Prostate gland (tissue), 2 donors: ENCODE results near the gene DUOX1. TPM values are rescaled to one million over a fixed set of nuclear protein-coding genes. Genes with fewer than 3 reads are reported as not detected.
"Not testable (repeated sequence)": the region's sequence is repeated elsewhere in the genome, so short reads cannot be mapped to it uniquely, and the experiment has no call there.

Source experiments
- DNase-seq: peaks from one replicate; pipeline ENCODE4 v3.0.0-alpha.2; 2019; ENCODE audit warnings: low spot score
- H3K27ac ChIP-seq, 2 donors: fragments of 200-600 bp; sonication (generic); 2 replicates each; pipeline ENCODE4 v1.5.1; 2017 to 2019
- H3K27me3 ChIP-seq: fragments of 200-600 bp; sonication (generic); replicated peaks from 2 replicates; pipeline ENCODE4 v1.5.1; 2019; ENCODE audit not compliant: insufficient read depth
- H3K36me3 ChIP-seq, 2 donors: fragments of 200-600 bp; sonication (generic); 1 replicate in 1 of 2; 2 replicates in 1 of 2; pipeline versions ENCODE4 v1.5.1 to v1.8.1; 2017 to 2019
- H3K4me1 ChIP-seq: fragments of 200-600 bp; sonication (generic); replicated peaks from 2 replicates; pipeline ENCODE4 v1.5.1; 2019
- H3K4me3 ChIP-seq, 2 donors: fragments of 200-600 bp; sonication (generic); 2 replicates each; pipeline ENCODE4 v1.5.1; 2017 to 2019
- H3K9me3 ChIP-seq: fragments of 200-600 bp; sonication (generic); 2 replicates; pipeline ENCODE4 v1.5.1; 2017
- CTCF ChIP-seq, 4 experiments: fragments of 200-600 bp in 2 of 4; fragments of 450-650 bp in 2 of 4; sonication (generic) in 2 of 4; IDR thresholded peaks; 1 replicate in 3 of 4; 2 replicates in 1 of 4; pipeline ENCODE4 v1.5.1; 2016 to 2019; ENCODE audit warnings: antibody characterized with exemption in 4 of 4, mild to moderate bottlenecking in 2 of 4, moderate library complexity in 2 of 4
- POLR2A ChIP-seq: fragments of 450-650 bp; IDR thresholded peaks from one replicate; pipeline ENCODE4 v1.6.1; 2016; ENCODE audit warnings: antibody characterized with exemption, mild to moderate bottlenecking
- POLR2AphosphoS5 ChIP-seq: sonication (generic); formaldehyde crosslinking; IDR thresholded peaks from one replicate; pipeline ENCODE4 v1.6.1; 2017; ENCODE audit warnings: antibody characterized with exemption
- WGBS: methylation state at CpG from one replicate; pipeline ENCODE4 v1.1.5; 2018; 5-methylcytosine and 5-hydroxymethylcytosine counted together
- intact Hi-C: fragments of 100-400 bp; cut with DNase I; formaldehyde crosslinking; loops from one replicate; pipeline ENCODE4 v1.14.2; 2022
- total RNA-seq, 2 donors: library from RNA; depleted of rRNA; stranded (reverse); fragments of >200 nt; gene quantifications; one replicate each; pipeline ENCODE4 v1.1.0, GENCODE V29; 2016

DUOX1 gene
- total RNA-seq, 2 donors from 2014 or later = 18.4 to 32.1 TPM

- TF ChIP-seq CTCF (IDR thresholded peaks at IDR 0.05) = no peak
- no peak for TF ChIP-seq POLR2AphosphoS5
- TF ChIP-seq POLR2A = no peak
- Histone ChIP-seq H3K9me3 (no peaks in the 10 kb centered on the region), H3K4me3 (no peak overlapping the region), H3K27ac (no peak overlapping the region), H3K36me3 (no peaks in the 10 kb centered on the region), H3K4me1 (no peaks in the 10 kb centered on the region), H3K27me3 (no peaks in the 10 kb centered on the region)
- intact Hi-C loops = no loop called here
- WGBS = 88% methylated on average over 23 of the region's 23 CpGs
- DNase-seq = no peak
Measured at GRCh38 chr15:45099549-45100165, 30.1 kb upstream of the DUOX1 start.

- no peak for DNase-seq
- 68% methylated on average over 7 of the region's 7 CpGs for WGBS
- Histone ChIP-seq H3K9me3 (no peaks in the 10 kb centered on the region), H3K4me3 (no peak overlapping the region), H3K36me3 (no peaks in the 10 kb centered on the region), H3K4me1 (no peaks in the 10 kb centered on the region), H3K27me3 (no peaks in the 10 kb centered on the region), H3K27ac (no peak overlapping the region)
- intact Hi-C loops = no loop called here
- TF ChIP-seq POLR2AphosphoS5 (no peak), POLR2A (no peak), CTCF (IDR thresholded peaks at IDR 0.05) (no peak)
Measured at GRCh38 chr15:45100884-45101625, 28.7 kb upstream of the DUOX1 start.

- no peaks in the 10 kb centered on the region for H3K36me3 ChIP-seq
- no peak for DNase-seq
- intact Hi-C loops = no loop called here
- H3K9me3 ChIP-seq = no peaks in the 10 kb centered on the region
- no peak overlapping the region for H3K27ac ChIP-seq
- H3K27me3 ChIP-seq = no peaks in the 10 kb centered on the region
- WGBS = 89% methylated on average over 12 of the region's 12 CpGs
- H3K4me3 ChIP-seq = no peak overlapping the region
- no peaks in the 10 kb centered on the region for H3K4me1 ChIP-seq
- TF ChIP-seq POLR2AphosphoS5 (no peak), CTCF (IDR thresholded peaks at IDR 0.05) (no peak), POLR2A (no peak)
Measured at GRCh38 chr15:45101749-45102148, 28.0 kb upstream of the DUOX1 start.

- Histone ChIP-seq H3K27ac (no peak overlapping the region), H3K9me3 (no peaks in the 10 kb centered on the region), H3K4me3 (no peak overlapping the region), H3K36me3 (no peaks in the 10 kb centered on the region), H3K27me3 (no peaks in the 10 kb centered on the region), H3K4me1 (no peaks in the 10 kb centered on the region)
- intact Hi-C loops = no loop called here
- WGBS = 84% methylated on average over 6 of the region's 6 CpGs
- TF ChIP-seq CTCF (IDR thresholded peaks at IDR 0.05) = no peak
- TF ChIP-seq POLR2AphosphoS5 = no peak
- no peak for TF ChIP-seq POLR2A
- DNase-seq = no peak
Measured at GRCh38 chr15:45102226-45102625, 27.6 kb upstream of the DUOX1 start.

GRCh38 chr15:45104170-45104569 is 25.6 kb upstream of the DUOX1 start:
- intact Hi-C loops, DNase-seq, H3K9me3 ChIP-seq, H3K4me3 ChIP-seq, H3K4me1 ChIP-seq, H3K27ac ChIP-seq, H3K27me3 ChIP-seq, H3K36me3 ChIP-seq: not testable (repeated sequence)
- whole genome bisulfite sequencing = 97% methylated on average over 9 of the region's 9 CpGs
